ENCODE results near the gene LMO1. TPM values are rescaled to one million over a fixed set of nuclear protein-coding genes. Genes with fewer than 3 reads are reported as not detected.
A peak's percentile ranks its signal among the peaks of the same experiment; 100 is the strongest.

LMO1 gene
- total and polyA plus RNA-seq, 4 donors: 1.8 to 8.7 (median 5.1) TPM

GRCh38 chr11:8259306-8259959 lies 4.2 kb downstream of the LMO1 start:
- H3K36me3 ChIP-seq (ENCODE audit: control insufficient read depth, insufficient read depth, low read length): no peaks in the 10 kb centered on the region
- DNase-seq (ENCODE audit: low read depth in 4 of 6, low spot score in 6 of 6): no peak
- no peaks in the 10 kb centered on the region for H3K9me3 ChIP-seq (ENCODE audit: control insufficient read depth, insufficient read depth, low read length)
- H3K4me1 ChIP-seq (ENCODE audit: control insufficient read depth, insufficient read depth, low read length): peaks cover 27% of the 10 kb centered on the region
- 80% methylated on average over 7 of the region's 11 CpGs for WGBS (ENCODE audit: insufficient coverage)
- H3K27me3 ChIP-seq (ENCODE audit: control insufficient read depth, insufficient read depth, low read length): peaks cover 22% of the 10 kb centered on the region
- no peak overlapping the region for H3K4me3 ChIP-seq (ENCODE audit: low read depth, low read length)
- H3K27ac ChIP-seq (ENCODE audit: low read depth, low read length): no peak overlapping the region

- peak in 2 of 6 donors; percentile 38 to 71 for DNase-seq (ENCODE audit: low read depth in 4 of 6, low spot score in 6 of 6)
- WGBS (ENCODE audit: insufficient coverage): 58% methylated on average over 8 of the region's 9 CpGs
Observed at GRCh38 chr11:8258784-8259183, 4.9 kb downstream of the LMO1 start.

GRCh38 chr11:8258289-8258688 lies 5.4 kb downstream of the LMO1 start:
- H3K36me3 ChIP-seq (ENCODE audit: control insufficient read depth, insufficient read depth, low read length): no peaks in the 10 kb centered on the region
- H3K27me3 ChIP-seq (ENCODE audit: control insufficient read depth, insufficient read depth, low read length): peaks cover 21% of the 10 kb centered on the region
- WGBS (ENCODE audit: insufficient coverage): 78% methylated on average over 5 of the region's 5 CpGs
- DNase-seq (ENCODE audit: low read depth in 4 of 6, low spot score in 6 of 6): no peak
- H3K4me1 ChIP-seq (ENCODE audit: control insufficient read depth, insufficient read depth, low read length): peaks cover 20% of the 10 kb centered on the region
- H3K4me3 ChIP-seq (ENCODE audit: low read depth, low read length): no peak overlapping the region
- H3K27ac ChIP-seq (ENCODE audit: low read depth, low read length): no peak overlapping the region
- H3K9me3 ChIP-seq (ENCODE audit: control insufficient read depth, insufficient read depth, low read length): no peaks in the 10 kb centered on the region

More at GRCh38 chr11:8258784-8259183, 4.9 kb downstream of the LMO1 start:
- H3K27ac ChIP-seq (ENCODE audit: low read depth, low read length): no peak overlapping the region
- H3K27me3 ChIP-seq (ENCODE audit: control insufficient read depth, insufficient read depth, low read length): peaks cover 21% of the 10 kb centered on the region
- H3K4me1 ChIP-seq (ENCODE audit: control insufficient read depth, insufficient read depth, low read length): peaks cover 24% of the 10 kb centered on the region
- no peaks in the 10 kb centered on the region for H3K9me3 ChIP-seq (ENCODE audit: control insufficient read depth, insufficient read depth, low read length)
- H3K4me3 ChIP-seq (ENCODE audit: low read depth, low read length): no peak overlapping the region
- H3K36me3 ChIP-seq (ENCODE audit: control insufficient read depth, insufficient read depth, low read length): no peaks in the 10 kb centered on the region

GRCh38 chr11:8257003-8257664 lies 6.5 kb downstream of the LMO1 start:
- 67% methylated on average over 4 of the region's 4 CpGs for WGBS (ENCODE audit: insufficient coverage)
- no peaks in the 10 kb centered on the region for H3K36me3 ChIP-seq (ENCODE audit: control insufficient read depth, insufficient read depth, low read length)
- H3K9me3 ChIP-seq (ENCODE audit: control insufficient read depth, insufficient read depth, low read length): no peaks in the 10 kb centered on the region
- no peak overlapping the region for H3K27ac ChIP-seq (ENCODE audit: low read depth, low read length)
- DNase-seq (ENCODE audit: low read depth in 4 of 6, low spot score in 6 of 6): peak in 1 of 6 donors; percentile 51
- peaks cover 17% of the 10 kb centered on the region for H3K27me3 ChIP-seq (ENCODE audit: control insufficient read depth, insufficient read depth, low read length)
- no peak overlapping the region for H3K4me3 ChIP-seq (ENCODE audit: low read depth, low read length)
- H3K4me1 ChIP-seq (ENCODE audit: control insufficient read depth, insufficient read depth, low read length): peaks cover 12% of the 10 kb centered on the region

- Histone ChIP-seq H3K4me3 (ENCODE audit: low read depth, low read length) (no peak overlapping the region), H3K36me3 (ENCODE audit: control insufficient read depth, insufficient read depth, low read length) (no peaks in the 10 kb centered on the region), H3K4me1 (ENCODE audit: control insufficient read depth, insufficient read depth, low read length) (peaks cover 8% of the 10 kb centered on the region), H3K27me3 (ENCODE audit: control insufficient read depth, insufficient read depth, low read length) (peaks cover 10% of the 10 kb centered on the region), H3K9me3 (ENCODE audit: control insufficient read depth, insufficient read depth, low read length) (no peaks in the 10 kb centered on the region), H3K27ac (ENCODE audit: low read depth, low read length) (no peak overlapping the region)
- WGBS (ENCODE audit: insufficient coverage): 78% methylated on average over 3 of the region's 5 CpGs
- DNase-seq (ENCODE audit: low read depth in 4 of 6, low spot score in 6 of 6): no peak
Observed at GRCh38 chr11:8256271-8257002, 7.2 kb downstream of the LMO1 start.

- H3K4me1 ChIP-seq (ENCODE audit: control insufficient read depth, insufficient read depth, low read length): peaks cover 9% of the 10 kb centered on the region
- H3K27ac ChIP-seq (ENCODE audit: low read depth, low read length): no peak overlapping the region
- H3K4me3 ChIP-seq (ENCODE audit: low read depth, low read length): no peak overlapping the region
- WGBS (ENCODE audit: insufficient coverage): 81% methylated on average over 6 of the region's 12 CpGs
- H3K36me3 ChIP-seq (ENCODE audit: control insufficient read depth, insufficient read depth, low read length): no peaks in the 10 kb centered on the region
- no peak for DNase-seq (ENCODE audit: low read depth in 4 of 6, low spot score in 6 of 6)
- peaks cover 2% of the 10 kb centered on the region for H3K27me3 ChIP-seq (ENCODE audit: control insufficient read depth, insufficient read depth, low read length)
- H3K9me3 ChIP-seq (ENCODE audit: control insufficient read depth, insufficient read depth, low read length): no peaks in the 10 kb centered on the region
Observed at GRCh38 chr11:8253566-8253965, 10.1 kb downstream of the LMO1 start.

- H3K4me3 ChIP-seq (ENCODE audit: low read depth, low read length): no peak overlapping the region
- no peaks in the 10 kb centered on the region for H3K36me3 ChIP-seq (ENCODE audit: control insufficient read depth, insufficient read depth, low read length)
- peaks cover 8% of the 10 kb centered on the region for H3K4me1 ChIP-seq (ENCODE audit: control insufficient read depth, insufficient read depth, low read length)
- 83% methylated on average over 3 of the region's 5 CpGs for WGBS (ENCODE audit: insufficient coverage)
- H3K9me3 ChIP-seq (ENCODE audit: control insufficient read depth, insufficient read depth, low read length): no peaks in the 10 kb centered on the region
- no peak overlapping the region for H3K27ac ChIP-seq (ENCODE audit: low read depth, low read length)
- peaks cover 2% of the 10 kb centered on the region for H3K27me3 ChIP-seq (ENCODE audit: control insufficient read depth, insufficient read depth, low read length)
- no peak for DNase-seq (ENCODE audit: low read depth in 4 of 6, low spot score in 6 of 6)
Observed at GRCh38 chr11:8252946-8253345, 10.7 kb downstream of the LMO1 start.

- H3K4me1 ChIP-seq (ENCODE audit: control insufficient read depth, insufficient read depth, low read length): peaks cover 8% of the 10 kb centered on the region
- no peak overlapping the region for H3K4me3 ChIP-seq (ENCODE audit: low read depth, low read length)
- H3K36me3 ChIP-seq (ENCODE audit: control insufficient read depth, insufficient read depth, low read length): no peaks in the 10 kb centered on the region
- no peaks in the 10 kb centered on the region for H3K9me3 ChIP-seq (ENCODE audit: control insufficient read depth, insufficient read depth, low read length)
- 86% methylated on average over 5 of the region's 5 CpGs for WGBS (ENCODE audit: insufficient coverage)
- no peak for DNase-seq (ENCODE audit: low read depth in 4 of 6, low spot score in 6 of 6)
- no peak overlapping the region for H3K27ac ChIP-seq (ENCODE audit: low read depth, low read length)
- H3K27me3 ChIP-seq (ENCODE audit: control insufficient read depth, insufficient read depth, low read length): peaks cover 2% of the 10 kb centered on the region
Observed at GRCh38 chr11:8252388-8252787, 11.3 kb downstream of the LMO1 start.

GRCh38 chr11:8251616-8252295 lies 11.9 kb downstream of the LMO1 start:
- Histone ChIP-seq H3K36me3 (ENCODE audit: control insufficient read depth, insufficient read depth, low read length) (no peaks in the 10 kb centered on the region), H3K27me3 (ENCODE audit: control insufficient read depth, insufficient read depth, low read length) (peaks cover 4% of the 10 kb centered on the region), H3K9me3 (ENCODE audit: control insufficient read depth, insufficient read depth, low read length) (no peaks in the 10 kb centered on the region), H3K4me1 (ENCODE audit: control insufficient read depth, insufficient read depth, low read length) (peaks cover 4% of the 10 kb centered on the region), H3K4me3 (ENCODE audit: low read depth, low read length) (no peak overlapping the region), H3K27ac (ENCODE audit: low read depth, low read length) (no peak overlapping the region)
- WGBS (ENCODE audit: insufficient coverage): 80% methylated on average over 8 of the region's 10 CpGs
- no peak for DNase-seq (ENCODE audit: low read depth in 4 of 6, low spot score in 6 of 6)

Measured in spinal cord (tissue), 10 donors.